HG03139 (cell line): ENCODE results near the gene FYB1.

ENCODE experiments used
- ATAC-seq: cut with Tn5 transposase; IDR thresholded peaks from one replicate; pipeline ENCODE4 v1.9.1; 2021; ENCODE audit not compliant: unreplicated experiment

FYB1 gene

GRCh38 chr5:39099831-39100230 lies 119.5 kb downstream of the FYB1 start:
- no peak for ATAC-seq

- no peak for ATAC-seq
Measured at GRCh38 chr5:39093352-39093751, 126.0 kb downstream of the FYB1 start.

- no peak for ATAC-seq
Measured at GRCh38 chr5:39092581-39093351, 126.6 kb downstream of the FYB1 start.

GRCh38 chr5:39091940-39092580 lies 127.3 kb downstream of the FYB1 start:
- no peak for ATAC-seq

GRCh38 chr5:39083968-39084367 lies 135.4 kb downstream of the FYB1 start:
- no peak for ATAC-seq

- ATAC-seq: no peak
Measured at GRCh38 chr5:39082995-39083394, 136.4 kb downstream of the FYB1 start.

- ATAC-seq: no peak
Measured at GRCh38 chr5:39080597-39081204, 138.7 kb downstream of the FYB1 start.

GRCh38 chr5:39080168-39080567 lies 139.2 kb downstream of the FYB1 start:
- ATAC-seq: no peak

- no peak for ATAC-seq
Measured at GRCh38 chr5:39079147-39079546, 140.2 kb downstream of the FYB1 start.

- ATAC-seq: peak; percentile 15
Measured at GRCh38 chr5:39076757-39077728, 142.3 kb downstream of the FYB1 start.

- no peak for ATAC-seq
Measured at GRCh38 chr5:39076101-39076756, 143.1 kb downstream of the FYB1 start.

GRCh38 chr5:39074017-39074814 lies 145.1 kb downstream of the FYB1 start, which contains the start of gene RICTOR:
RICTOR (minus strand) TSS chr5:39074399; CDS start chr5:39074377, 22 bp downstream.
- peak; percentile 59 for ATAC-seq

GRCh38 chr5:39073767-39074016 lies 145.7 kb downstream of the FYB1 start:
- peak; percentile 20 for ATAC-seq

- peak; percentile 36 for ATAC-seq
Measured at GRCh38 chr5:39072925-39073766, 146.2 kb downstream of the FYB1 start.

GRCh38 chr5:39068099-39068498 lies 151.3 kb downstream of the FYB1 start:
- ATAC-seq: no peak

GRCh38 chr5:39064450-39064849 lies 154.9 kb downstream of the FYB1 start:
- no peak for ATAC-seq

GRCh38 chr5:39063037-39063436 lies 156.3 kb downstream of the FYB1 start:
- no peak for ATAC-seq

- ATAC-seq: no peak
Measured at GRCh38 chr5:39062530-39062929, 156.8 kb downstream of the FYB1 start.

- ATAC-seq: no peak
Measured at GRCh38 chr5:39062104-39062503, 157.3 kb downstream of the FYB1 start.
